Keratinocyte (primary cell): ENCODE results near the gene FOXM1. TPM values are rescaled to one million over a fixed set of nuclear protein-coding genes. Genes with fewer than 3 reads are reported as not detected.

Experiments used
- DNase-seq: peaks from one replicate; pipeline ENCODE4 v3.0.0-alpha.2; 2011; ENCODE audit warnings: low read depth, missing footprints, low spot score
- FAIRE-seq: peaks from 2 replicates; lab custom pipeline; 2011; peaks lifted over from hg19 to GRCh38; lab: Jason Lieb, UNC
- H2AFZ ChIP-seq: 2 replicates; pipeline ENCODE4 v1.6.0; 2012; ENCODE audit warnings: low read length, control low read depth, inconsistent platforms; ENCODE audit not compliant: control insufficient read depth
- H3K27ac ChIP-seq: 2 replicates; pipeline ENCODE4 v1.5.1; 2011; ENCODE audit warnings: low read length; ENCODE audit not compliant: control insufficient read depth, insufficient read depth
- H3K27me3 ChIP-seq: 3 replicates; pipeline ENCODE4 v1.6.0; 2011; ENCODE audit warnings: low read length; ENCODE audit not compliant: control insufficient read depth, insufficient read depth; ENCODE audit errors: extremely low read depth
- H3K36me3 ChIP-seq, 2 experiments: 2 replicates in 1 of 2; 3 replicates in 1 of 2; pipeline ENCODE4 v1.5.1; 2011; ENCODE audit warnings: low read length in 2 of 2, mild to moderate bottlenecking in 1 of 2; ENCODE audit not compliant: control insufficient read depth in 2 of 2, insufficient read depth in 2 of 2; ENCODE audit errors: extremely low read depth in 1 of 2
- H3K4me1 ChIP-seq: 3 replicates; pipeline ENCODE4 v1.5.1; 2011; ENCODE audit warnings: low read length; ENCODE audit not compliant: control insufficient read depth, insufficient read depth; ENCODE audit errors: extremely low read depth
- H3K4me2 ChIP-seq: 3 replicates; pipeline ENCODE4 v1.6.0; 2011; ENCODE audit warnings: low read depth, low read length; ENCODE audit not compliant: control insufficient read depth, insufficient read depth; ENCODE audit errors: extremely low read depth
- H3K4me3 ChIP-seq, 3 experiments: fragments of 200-600 bp in 1 of 3; sonication (generic) in 1 of 3; 2 replicates in 2 of 3; 3 replicates in 1 of 3; pipeline ENCODE4 v1.5.1; 2011 to 2016; ENCODE audit warnings: low read length in 3 of 3, mild to moderate bottlenecking in 3 of 3, control low read depth in 2 of 3, inconsistent platforms in 1 of 3, low read depth in 1 of 3, mixed read lengths in 1 of 3, mixed run types in 1 of 3, moderate library complexity in 1 of 3; ENCODE audit not compliant: control insufficient read depth in 2 of 3, insufficient read depth in 2 of 3; ENCODE audit errors: extremely low read depth in 1 of 3
- H3K79me2 ChIP-seq: 2 replicates; pipeline ENCODE4 v1.6.0; 2012; ENCODE audit warnings: low read length; ENCODE audit not compliant: control insufficient read depth, insufficient read depth
- H3K9ac ChIP-seq: 3 replicates; pipeline ENCODE4 v1.6.0; 2011; ENCODE audit warnings: low read length; ENCODE audit not compliant: control insufficient read depth, insufficient read depth; ENCODE audit errors: extremely low read depth
- H3K9me1 ChIP-seq: 3 replicates; pipeline ENCODE4 v1.6.0; 2011; ENCODE audit warnings: low read length; ENCODE audit not compliant: control insufficient read depth, insufficient read depth; ENCODE audit errors: extremely low read depth
- H3K9me3 ChIP-seq: 2 replicates; pipeline ENCODE4 v1.5.1; 2012; ENCODE audit warnings: low read depth, low read length; ENCODE audit not compliant: control insufficient read depth
- H4K20me1 ChIP-seq: 3 replicates; pipeline ENCODE4 v1.6.0; 2011; ENCODE audit warnings: low read length; ENCODE audit not compliant: control insufficient read depth, insufficient read depth; ENCODE audit errors: extremely low read depth
- CTCF ChIP-seq, 3 experiments: IDR thresholded peaks in 1 of 3; conservative IDR thresholded peaks in 1 of 3; optimal IDR thresholded peaks in 1 of 3; 2 replicates in 2 of 3; 3 replicates in 1 of 3; pipeline versions ENCODE3 to v1.5.1; 2011; ENCODE audit warnings: low read length in 3 of 3, mild to moderate bottlenecking in 3 of 3, moderate library complexity in 2 of 3, control low read depth in 1 of 3, inconsistent platforms in 1 of 3; ENCODE audit not compliant: insufficient read depth in 2 of 3; ENCODE audit errors: extremely low read depth in 1 of 3
- EZH2 ChIP-seq: IDR thresholded peaks from one replicate; pipeline ENCODE4 v1.6.1; 2012; ENCODE audit warnings: inconsistent platforms, mild to moderate bottlenecking, low read length, moderate library complexity
- dilution Hi-C: fragments of 300-500 bp; cut with MboI; formaldehyde crosslinking; loops from one replicate; pipeline ENCODE4 v1.7.0; 2020; ENCODE audit warnings: low sequenced_read_pairs; ENCODE audit not compliant: extremely low pct_ligation_motif_present
- polyA plus RNA-seq, 5 experiments: library from polyadenylated mRNA; depleted of rRNA in 3 of 5; stranded (reverse) in 3 of 5; stranded (forward) in 1 of 5; unstranded in 1 of 5; fragments of >200 nt; gene quantifications; 1 replicate in 1 of 5; 2 replicates in 3 of 5; 3 replicates in 1 of 5; pipeline versions ENCODE4 v1.2.1 to v1.2.3, GENCODE V29; 2011 to 2012; ENCODE audit warnings: missing spikeins in 2 of 5, low read depth in 1 of 5, low replicate concordance in 1 of 5

FOXM1 gene
- polyA plus RNA-seq, 1 donor (not counting 4 experiments of a cell fraction or from before 2014, with no cell fraction given), result 9.0 TPM

- no peaks in the 10 kb centered on the region for H3K9me1 ChIP-seq
- H3K36me3 ChIP-seq, result peaks cover 3 to 5% of the 10 kb centered on the region in 2 experiments
- FAIRE-seq (no peak), DNase-seq (no peak)
- no peak for TF ChIP-seq CTCF (optimal IDR thresholded peaks at IDR 0.05 in 1 of 3, IDR thresholded peaks at IDR 0.05 in 1 of 3, conservative IDR thresholded peaks at IDR 0.05 in 1 of 3; ENCODE audit: extremely low read depth in 1 of 3, insufficient read depth in 2 of 3, low read length in 3 of 3)
- no peak for TF ChIP-seq EZH2
- no peaks in the 10 kb centered on the region for H3K79me2 ChIP-seq
- no peaks in the 10 kb centered on the region for H3K9me3 ChIP-seq
- no peak overlapping the region for H3K4me3 ChIP-seq
- no peak overlapping the region for H3K9ac ChIP-seq
- dilution Hi-C loops, result no loop called here
- H3K4me1 ChIP-seq, result peaks cover 14% of the 10 kb centered on the region
- no peaks in the 10 kb centered on the region for H3K27me3 ChIP-seq
- no peak overlapping the region for H2AFZ ChIP-seq
- no peak overlapping the region for H3K27ac ChIP-seq
- H3K4me2 ChIP-seq, result no peak overlapping the region
- H4K20me1 ChIP-seq, result no peaks in the 10 kb centered on the region
Measured at GRCh38 chr12:2924019-2924418, 47.0 kb upstream of the FOXM1 start.

- dilution Hi-C loops, result no loop called here
- Histone ChIP-seq H3K9me3 (no peaks in the 10 kb centered on the region), H3K4me1 (peaks cover 14% of the 10 kb centered on the region), H2AFZ (no peak overlapping the region), H3K27ac (no peak overlapping the region), H3K27me3 (no peaks in the 10 kb centered on the region), H3K36me3 (peaks cover 3 to 5% of the 10 kb centered on the region in 2 experiments), H3K4me2 (no peak overlapping the region), H3K9me1 (no peaks in the 10 kb centered on the region), H3K79me2 (no peaks in the 10 kb centered on the region), H3K9ac (no peak overlapping the region), H4K20me1 (no peaks in the 10 kb centered on the region), H3K4me3 (no peak overlapping the region)
- DNase-seq (no peak), FAIRE-seq (no peak)
- TF ChIP-seq CTCF (optimal IDR thresholded peaks at IDR 0.05 in 1 of 3, IDR thresholded peaks at IDR 0.05 in 1 of 3, conservative IDR thresholded peaks at IDR 0.05 in 1 of 3; ENCODE audit: extremely low read depth in 1 of 3, insufficient read depth in 2 of 3, low read length in 3 of 3) (no peak), EZH2 (no peak)
Measured at GRCh38 chr12:2923057-2923456, 46.1 kb upstream of the FOXM1 start.
